HepG2 (cell line): ENCODE results near the gene MAP1B. TPM values are rescaled to one million over a fixed set of nuclear protein-coding genes. Genes with fewer than 3 reads are reported as not detected.

Experiments
- DMAP1 ChIP-seq: IDR thresholded peaks from 2 replicates; pipeline ENCODE4 v1.6.1; 2016
- EHMT2 ChIP-seq: fragments of 200-600 bp; sonication (generic); IDR thresholded peaks from 2 replicates; pipeline ENCODE4 v1.7.0; 2017; ENCODE audit warnings: antibody characterized with exemption, low read depth, low read length, borderline replicate concordance
- GFI1 ChIP-seq: sonication (generic); formaldehyde crosslinking; IDR thresholded peaks from 2 replicates; pipeline ENCODE4 v1.5.0; 2020; ENCODE audit warnings: missing genetic modification reagents, mild to moderate bottlenecking, borderline replicate concordance
- KDM5B ChIP-seq: sonication (generic); formaldehyde crosslinking; IDR thresholded peaks from 2 replicates; pipeline ENCODE4 v1.4.0; 2020; ENCODE audit warnings: missing genetic modification reagents, mild to moderate bottlenecking, borderline replicate concordance
- PHF8 ChIP-seq: sonication (generic); formaldehyde crosslinking; IDR thresholded peaks from 2 replicates; pipeline ENCODE4 v1.5.0; 2020; ENCODE audit warnings: missing genetic modification reagents
- PPARG ChIP-seq: conservative IDR thresholded peaks from 2 replicates; pipeline ENCODE4 v1.6.1; 2016; ENCODE audit warnings: missing biosample characterization, missing genetic modification reagents
- REXO4 ChIP-seq: sonication (generic); formaldehyde crosslinking; IDR thresholded peaks from 2 replicates; pipeline ENCODE4 v1.8.0; 2022; ENCODE audit warnings: missing genetic modification reagents, mild to moderate bottlenecking, borderline replicate concordance
- SIX1 ChIP-seq: sonication (generic); formaldehyde crosslinking; IDR thresholded peaks from 2 replicates; pipeline ENCODE4 v1.4.0; 2020; ENCODE audit warnings: missing genetic modification reagents, borderline replicate concordance
- SKI ChIP-seq: fragments of 450-650 bp; IDR thresholded peaks from one replicate; pipeline ENCODE4 v1.6.1; 2018; ENCODE audit warnings: mild to moderate bottlenecking; ENCODE audit not compliant: partially characterized antibody
- ZNF280B ChIP-seq: sonication (generic); formaldehyde crosslinking; IDR thresholded peaks from 2 replicates; pipeline ENCODE4 v1.5.0; 2020; ENCODE audit warnings: missing genetic modification reagents, mild to moderate bottlenecking, borderline replicate concordance
- ZNF383 ChIP-seq: sonication (generic); formaldehyde crosslinking; IDR thresholded peaks from 2 replicates; pipeline ENCODE4 v1.4.0; 2020; ENCODE audit warnings: missing genetic modification reagents, mild to moderate bottlenecking, borderline replicate concordance
- ZNF770 ChIP-seq: sonication (generic); formaldehyde crosslinking; IDR thresholded peaks from 2 replicates; pipeline ENCODE4 v1.5.0; 2020; ENCODE audit warnings: mild to moderate bottlenecking, missing genetic modification reagents
- polyA plus RNA-seq, 8 experiments: library from polyadenylated mRNA; depleted of rRNA in 3 of 8; stranded (reverse) in 7 of 8; unstranded in 1 of 8; fragments of >200 nt; fragmentation: Illumina TruSeq in 4 of 8; extraction: Trizol in 4 of 8; gene quantifications; 2 replicates each; pipeline versions ENCODE4 v1.2.1 to v1.2.3, GENCODE V29; 2011 to 2016; ENCODE audit warnings: low read depth in 4 of 8, missing spikeins in 1 of 8, mixed read lengths in 1 of 8; ENCODE audit not compliant: insufficient read depth in 1 of 8
- total RNA-seq, 5 experiments: library from RNA; depleted of rRNA; stranded (reverse); fragments of >200 nt; fragmentation: Illumina TruSeq; extraction: Trizol; gene quantifications; 2 replicates each; pipeline ENCODE4 v1.2.3, GENCODE V29; 2016; ENCODE audit warnings: low read depth in 1 of 5
- TF ChIP-seq, protein P1 (sequence below): sonication (generic); formaldehyde crosslinking; IDR thresholded peaks from 2 replicates; pipeline ENCODE4 v1.5.1; 2020; ENCODE audit warnings: mild to moderate bottlenecking, missing genetic modification reagents, borderline replicate concordance
- TF ChIP-seq, protein P2 (sequence below): IDR thresholded peaks from 2 replicates; pipeline ENCODE4 v1.6.1; 2016; ENCODE audit warnings: low read depth, missing genetic modification reagents, missing compliant biosample characterization

Gene MAP1B
- total and polyA plus RNA-seq, 2 of the 13 experiments (the other 11 are each of a cell fraction or from before 2014, with no cell fraction given) = 3.3 to 6.2 TPM

GRCh38 chr5:72241346-72242003 is 134.2 kb downstream of the MAP1B start (continued):
- TF ChIP-seq, protein P1, sequence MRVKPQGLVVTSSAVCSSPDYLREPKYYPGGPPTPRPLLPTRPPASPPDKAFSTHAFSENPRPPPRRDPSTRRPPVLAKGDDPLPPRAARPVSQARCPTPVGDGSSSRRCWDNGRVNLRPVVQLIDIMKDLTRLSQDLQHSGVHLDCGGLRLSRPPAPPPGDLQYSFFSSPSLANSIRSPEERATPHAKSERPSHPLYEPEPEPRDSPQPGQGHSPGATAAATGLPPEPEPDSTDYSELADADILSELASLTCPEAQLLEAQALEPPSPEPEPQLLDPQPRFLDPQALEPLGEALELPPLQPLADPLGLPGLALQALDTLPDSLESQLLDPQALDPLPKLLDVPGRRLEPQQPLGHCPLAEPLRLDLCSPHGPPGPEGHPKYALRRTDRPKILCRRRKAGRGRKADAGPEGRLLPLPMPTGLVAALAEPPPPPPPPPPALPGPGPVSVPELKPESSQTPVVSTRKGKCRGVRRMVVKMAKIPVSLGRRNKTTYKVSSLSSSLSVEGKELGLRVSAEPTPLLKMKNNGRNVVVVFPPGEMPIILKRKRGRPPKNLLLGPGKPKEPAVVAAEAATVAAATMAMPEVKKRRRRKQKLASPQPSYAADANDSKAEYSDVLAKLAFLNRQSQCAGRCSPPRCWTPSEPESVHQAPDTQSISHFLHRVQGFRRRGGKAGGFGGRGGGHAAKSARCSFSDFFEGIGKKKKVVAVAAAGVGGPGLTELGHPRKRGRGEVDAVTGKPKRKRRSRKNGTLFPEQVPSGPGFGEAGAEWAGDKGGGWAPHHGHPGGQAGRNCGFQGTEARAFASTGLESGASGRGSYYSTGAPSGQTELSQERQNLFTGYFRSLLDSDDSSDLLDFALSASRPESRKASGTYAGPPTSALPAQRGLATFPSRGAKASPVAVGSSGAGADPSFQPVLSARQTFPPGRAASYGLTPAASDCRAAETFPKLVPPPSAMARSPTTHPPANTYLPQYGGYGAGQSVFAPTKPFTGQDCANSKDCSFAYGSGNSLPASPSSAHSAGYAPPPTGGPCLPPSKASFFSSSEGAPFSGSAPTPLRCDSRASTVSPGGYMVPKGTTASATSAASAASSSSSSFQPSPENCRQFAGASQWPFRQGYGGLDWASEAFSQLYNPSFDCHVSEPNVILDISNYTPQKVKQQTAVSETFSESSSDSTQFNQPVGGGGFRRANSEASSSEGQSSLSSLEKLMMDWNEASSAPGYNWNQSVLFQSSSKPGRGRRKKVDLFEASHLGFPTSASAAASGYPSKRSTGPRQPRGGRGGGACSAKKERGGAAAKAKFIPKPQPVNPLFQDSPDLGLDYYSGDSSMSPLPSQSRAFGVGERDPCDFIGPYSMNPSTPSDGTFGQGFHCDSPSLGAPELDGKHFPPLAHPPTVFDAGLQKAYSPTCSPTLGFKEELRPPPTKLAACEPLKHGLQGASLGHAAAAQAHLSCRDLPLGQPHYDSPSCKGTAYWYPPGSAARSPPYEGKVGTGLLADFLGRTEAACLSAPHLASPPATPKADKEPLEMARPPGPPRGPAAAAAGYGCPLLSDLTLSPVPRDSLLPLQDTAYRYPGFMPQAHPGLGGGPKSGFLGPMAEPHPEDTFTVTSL (CRISPR knock-in tag) = peak; percentile 84
- TF ChIP-seq ZNF383 (CRISPR knock-in tag) (no peak), PHF8 (CRISPR knock-in tag) (0 out of 2 replicates have a peak, but pooled peaks have one; percentile 16), EHMT2 (peak; percentile 68; the same call in 1 of the 2 replicates), SIX1 (no peak), SKI (no peak), KDM5B (CRISPR knock-in tag) (no peak), ZNF280B (CRISPR knock-in tag) (no peak), REXO4 (CRISPR knock-in tag) (no peak), ZNF770 (CRISPR knock-in tag) (no peak), GFI1 (no peak; the same call in 1 of the 2 replicates), DMAP1 (CRISPR knock-in tag) (no peak), PPARG (no peak; the same call in 1 of the 2 replicates)
- TF ChIP-seq, protein P2, sequence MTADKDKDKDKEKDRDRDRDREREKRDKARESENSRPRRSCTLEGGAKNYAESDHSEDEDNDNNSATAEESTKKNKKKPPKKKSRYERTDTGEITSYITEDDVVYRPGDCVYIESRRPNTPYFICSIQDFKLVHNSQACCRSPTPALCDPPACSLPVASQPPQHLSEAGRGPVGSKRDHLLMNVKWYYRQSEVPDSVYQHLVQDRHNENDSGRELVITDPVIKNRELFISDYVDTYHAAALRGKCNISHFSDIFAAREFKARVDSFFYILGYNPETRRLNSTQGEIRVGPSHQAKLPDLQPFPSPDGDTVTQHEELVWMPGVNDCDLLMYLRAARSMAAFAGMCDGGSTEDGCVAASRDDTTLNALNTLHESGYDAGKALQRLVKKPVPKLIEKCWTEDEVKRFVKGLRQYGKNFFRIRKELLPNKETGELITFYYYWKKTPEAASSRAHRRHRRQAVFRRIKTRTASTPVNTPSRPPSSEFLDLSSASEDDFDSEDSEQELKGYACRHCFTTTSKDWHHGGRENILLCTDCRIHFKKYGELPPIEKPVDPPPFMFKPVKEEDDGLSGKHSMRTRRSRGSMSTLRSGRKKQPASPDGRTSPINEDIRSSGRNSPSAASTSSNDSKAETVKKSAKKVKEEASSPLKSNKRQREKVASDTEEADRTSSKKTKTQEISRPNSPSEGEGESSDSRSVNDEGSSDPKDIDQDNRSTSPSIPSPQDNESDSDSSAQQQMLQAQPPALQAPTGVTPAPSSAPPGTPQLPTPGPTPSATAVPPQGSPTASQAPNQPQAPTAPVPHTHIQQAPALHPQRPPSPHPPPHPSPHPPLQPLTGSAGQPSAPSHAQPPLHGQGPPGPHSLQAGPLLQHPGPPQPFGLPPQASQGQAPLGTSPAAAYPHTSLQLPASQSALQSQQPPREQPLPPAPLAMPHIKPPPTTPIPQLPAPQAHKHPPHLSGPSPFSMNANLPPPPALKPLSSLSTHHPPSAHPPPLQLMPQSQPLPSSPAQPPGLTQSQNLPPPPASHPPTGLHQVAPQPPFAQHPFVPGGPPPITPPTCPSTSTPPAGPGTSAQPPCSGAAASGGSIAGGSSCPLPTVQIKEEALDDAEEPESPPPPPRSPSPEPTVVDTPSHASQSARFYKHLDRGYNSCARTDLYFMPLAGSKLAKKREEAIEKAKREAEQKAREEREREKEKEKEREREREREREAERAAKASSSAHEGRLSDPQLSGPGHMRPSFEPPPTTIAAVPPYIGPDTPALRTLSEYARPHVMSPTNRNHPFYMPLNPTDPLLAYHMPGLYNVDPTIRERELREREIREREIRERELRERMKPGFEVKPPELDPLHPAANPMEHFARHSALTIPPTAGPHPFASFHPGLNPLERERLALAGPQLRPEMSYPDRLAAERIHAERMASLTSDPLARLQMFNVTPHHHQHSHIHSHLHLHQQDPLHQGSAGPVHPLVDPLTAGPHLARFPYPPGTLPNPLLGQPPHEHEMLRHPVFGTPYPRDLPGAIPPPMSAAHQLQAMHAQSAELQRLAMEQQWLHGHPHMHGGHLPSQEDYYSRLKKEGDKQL (CRISPR knock-in tag) = no peak
